HEK293T (cell line): Measurements from ENCODE around the gene TRIML1.

ENCODE experiments used
- ARNT ChIP-seq: fragments of 450-650 bp; IDR thresholded peaks from 2 replicates; pipeline ENCODE4 v1.6.1; 2017; ENCODE audit warnings: mild to moderate bottlenecking
- BHLHE40 ChIP-seq: fragments of 450-650 bp; IDR thresholded peaks from 2 replicates; pipeline ENCODE4 v1.6.1; 2016; ENCODE audit warnings: mild to moderate bottlenecking, moderate library complexity, borderline replicate concordance
- ELF4 ChIP-seq: fragments of 450-650 bp; IDR thresholded peaks from 2 replicates; pipeline ENCODE4 v1.6.1; 2017; ENCODE audit warnings: antibody characterized with exemption
- FOXK2 ChIP-seq: fragments of 450-650 bp; IDR thresholded peaks from 2 replicates; pipeline ENCODE4 v1.6.1; 2016; ENCODE audit warnings: mild to moderate bottlenecking
- FOXM1 ChIP-seq: fragments of 450-650 bp; IDR thresholded peaks from 2 replicates; pipeline ENCODE4 v1.6.1; 2017; ENCODE audit warnings: mild to moderate bottlenecking, borderline replicate concordance
- HDGF ChIP-seq: fragments of 450-650 bp; IDR thresholded peaks from 2 replicates; pipeline ENCODE4 v1.6.1; 2017; ENCODE audit warnings: antibody characterized with exemption, borderline replicate concordance
- PKNOX1 ChIP-seq: fragments of 450-650 bp; IDR thresholded peaks from 2 replicates; pipeline ENCODE4 v1.6.1; 2016
- SP1 ChIP-seq: fragments of 450-650 bp; IDR thresholded peaks from 2 replicates; pipeline ENCODE4 v1.6.1; 2017
- ZNF384 ChIP-seq: fragments of 450-650 bp; IDR thresholded peaks from 2 replicates; pipeline ENCODE4 v1.6.1; 2016

- no peak for TF ChIP-seq BHLHE40
- TF ChIP-seq FOXK2 = no peak
- no peak for TF ChIP-seq FOXM1
- no peak for TF ChIP-seq ZNF384
- TF ChIP-seq HDGF = no peak
- TF ChIP-seq SP1 = no peak
- TF ChIP-seq ELF4 = no peak
- no peak for TF ChIP-seq ARNT
- no peak for TF ChIP-seq PKNOX1
Observed at GRCh38 chr4:188158336-188158735, 19.1 kb downstream of the TRIML1 start.
